GM21737 (cell line): ENCODE data around the gene PCGF5.
"Not testable (repeated sequence)": the region's sequence is repeated elsewhere in the genome, so short reads cannot be mapped to it uniquely, and the experiment has no call there.

ENCODE experiments used
- ATAC-seq: cut with Tn5 transposase; IDR thresholded peaks from one replicate; pipeline ENCODE4 v1.9.1; 2021; ENCODE audit warnings: mild to moderate bottlenecking, moderate library complexity; ENCODE audit not compliant: unreplicated experiment

The PCGF5 gene

GRCh38 chr10:91208642-91209041, 11.8 kb upstream of the PCGF5 start:
- ATAC-seq = no peak

GRCh38 chr10:91210014-91210413, 10.4 kb upstream of the PCGF5 start:
- no peak for ATAC-seq

GRCh38 chr10:91210435-91210834, 10.0 kb upstream of the PCGF5 start:
- peak; percentile 90 for ATAC-seq

GRCh38 chr10:91211675-91212074, 8.8 kb upstream of the PCGF5 start:
- ATAC-seq = no peak

GRCh38 chr10:91214911-91215310, 5.6 kb upstream of the PCGF5 start:
- ATAC-seq = no peak

- ATAC-seq = no peak
Measured at GRCh38 chr10:91215384-91215783, 5.1 kb upstream of the PCGF5 start.

- no peak for ATAC-seq
Measured at GRCh38 chr10:91219371-91220193, 881 bp upstream of the PCGF5 start.

GRCh38 chr10:91220954-91221675, 652 bp downstream of the PCGF5 start:
- ATAC-seq = peak; percentile 24

GRCh38 chr10:91226093-91226492, 5.6 kb downstream of the PCGF5 start:
- no peak for ATAC-seq

GRCh38 chr10:91227576-91227975, 7.1 kb downstream of the PCGF5 start:
- ATAC-seq = no peak

GRCh38 chr10:91229683-91230082, 9.2 kb downstream of the PCGF5 start:
- no peak for ATAC-seq

- ATAC-seq = no peak
Measured at GRCh38 chr10:91238191-91238590, 17.7 kb downstream of the PCGF5 start.

- no peak for ATAC-seq
Measured at GRCh38 chr10:91239789-91240188, 19.3 kb downstream of the PCGF5 start.

- peak; percentile 49 for ATAC-seq
Measured at GRCh38 chr10:91242940-91243339, 22.5 kb downstream of the PCGF5 start.

- ATAC-seq = no peak
Measured at GRCh38 chr10:91247360-91248111, 27.1 kb downstream of the PCGF5 start.

- no peak for ATAC-seq
Measured at GRCh38 chr10:91249700-91250099, 29.2 kb downstream of the PCGF5 start.

GRCh38 chr10:91250341-91250740, 29.9 kb downstream of the PCGF5 start:
- ATAC-seq = no peak

- peak; percentile 67 for ATAC-seq
Measured at GRCh38 chr10:91251430-91252056, 31.1 kb downstream of the PCGF5 start.

GRCh38 chr10:91253300-91253699, 32.8 kb downstream of the PCGF5 start:
- ATAC-seq = no peak

GRCh38 chr10:91257310-91257709, 36.8 kb downstream of the PCGF5 start:
- ATAC-seq = no peak

GRCh38 chr10:91260417-91260816, 40.0 kb downstream of the PCGF5 start:
- not testable (repeated sequence) for ATAC-seq
